ENCODE data around the gene HTR4.

GRCh38 chr5:148651528-148651927, 2.8 kb downstream of the HTR4 start:
- TF ChIP-seq, protein P1, sequence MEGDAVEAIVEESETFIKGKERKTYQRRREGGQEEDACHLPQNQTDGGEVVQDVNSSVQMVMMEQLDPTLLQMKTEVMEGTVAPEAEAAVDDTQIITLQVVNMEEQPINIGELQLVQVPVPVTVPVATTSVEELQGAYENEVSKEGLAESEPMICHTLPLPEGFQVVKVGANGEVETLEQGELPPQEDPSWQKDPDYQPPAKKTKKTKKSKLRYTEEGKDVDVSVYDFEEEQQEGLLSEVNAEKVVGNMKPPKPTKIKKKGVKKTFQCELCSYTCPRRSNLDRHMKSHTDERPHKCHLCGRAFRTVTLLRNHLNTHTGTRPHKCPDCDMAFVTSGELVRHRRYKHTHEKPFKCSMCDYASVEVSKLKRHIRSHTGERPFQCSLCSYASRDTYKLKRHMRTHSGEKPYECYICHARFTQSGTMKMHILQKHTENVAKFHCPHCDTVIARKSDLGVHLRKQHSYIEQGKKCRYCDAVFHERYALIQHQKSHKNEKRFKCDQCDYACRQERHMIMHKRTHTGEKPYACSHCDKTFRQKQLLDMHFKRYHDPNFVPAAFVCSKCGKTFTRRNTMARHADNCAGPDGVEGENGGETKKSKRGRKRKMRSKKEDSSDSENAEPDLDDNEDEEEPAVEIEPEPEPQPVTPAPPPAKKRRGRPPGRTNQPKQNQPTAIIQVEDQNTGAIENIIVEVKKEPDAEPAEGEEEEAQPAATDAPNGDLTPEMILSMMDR (IDR thresholded peaks at IDR 0.05; ENCODE audit: extremely low read depth in 1 of 2, insufficient read depth in 1 of 2, low read depth in 1 of 2, low read length in 2 of 2), result no peak
- TF ChIP-seq, protein P2, sequence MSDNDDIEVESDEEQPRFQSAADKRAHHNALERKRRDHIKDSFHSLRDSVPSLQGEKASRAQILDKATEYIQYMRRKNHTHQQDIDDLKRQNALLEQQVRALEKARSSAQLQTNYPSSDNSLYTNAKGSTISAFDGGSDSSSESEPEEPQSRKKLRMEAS (IDR thresholded peaks at IDR 0.05; ENCODE audit: insufficient read depth, insufficient read length), result no peak
- TF ChIP-seq FOS (IDR thresholded peaks at IDR 0.05; ENCODE audit: borderline replicate concordance, insufficient read depth, low read length) (no peak), POLR2A (IDR thresholded peaks at IDR 0.05; ENCODE audit: low read depth, low read length) (no peak), EZH2 (IDR thresholded peaks at IDR 0.05; ENCODE audit: borderline replicate concordance, low read depth, low read length, severe bottlenecking) (no peak), POLR2AphosphoS5 (IDR thresholded peaks at IDR 0.05; ENCODE audit: insufficient read depth, low read depth, low read length) (no peak), JUN (IDR thresholded peaks at IDR 0.05; ENCODE audit: borderline replicate concordance, insufficient read depth, insufficient read length, low read depth) (no peak), GATA2 (IDR thresholded peaks at IDR 0.05; ENCODE audit: insufficient read depth, insufficient read length, low read depth, low read length) (no peak), MYC (IDR thresholded peaks at IDR 0.05; ENCODE audit: low read depth, low read length) (no peak)
